HG03571 (cell line): ENCODE results near the gene CCDC88A.
A peak's percentile ranks its signal among the peaks of the same experiment; 100 is the strongest.
"Not testable (repeated sequence)": the region's sequence is repeated elsewhere in the genome, so short reads cannot be mapped to it uniquely, and the experiment has no call there.

Source experiments
- ATAC-seq: cut with Tn5 transposase; IDR thresholded peaks from one replicate; pipeline ENCODE4 v1.9.1; 2021; ENCODE audit not compliant: unreplicated experiment

Gene CCDC88A, protein sequence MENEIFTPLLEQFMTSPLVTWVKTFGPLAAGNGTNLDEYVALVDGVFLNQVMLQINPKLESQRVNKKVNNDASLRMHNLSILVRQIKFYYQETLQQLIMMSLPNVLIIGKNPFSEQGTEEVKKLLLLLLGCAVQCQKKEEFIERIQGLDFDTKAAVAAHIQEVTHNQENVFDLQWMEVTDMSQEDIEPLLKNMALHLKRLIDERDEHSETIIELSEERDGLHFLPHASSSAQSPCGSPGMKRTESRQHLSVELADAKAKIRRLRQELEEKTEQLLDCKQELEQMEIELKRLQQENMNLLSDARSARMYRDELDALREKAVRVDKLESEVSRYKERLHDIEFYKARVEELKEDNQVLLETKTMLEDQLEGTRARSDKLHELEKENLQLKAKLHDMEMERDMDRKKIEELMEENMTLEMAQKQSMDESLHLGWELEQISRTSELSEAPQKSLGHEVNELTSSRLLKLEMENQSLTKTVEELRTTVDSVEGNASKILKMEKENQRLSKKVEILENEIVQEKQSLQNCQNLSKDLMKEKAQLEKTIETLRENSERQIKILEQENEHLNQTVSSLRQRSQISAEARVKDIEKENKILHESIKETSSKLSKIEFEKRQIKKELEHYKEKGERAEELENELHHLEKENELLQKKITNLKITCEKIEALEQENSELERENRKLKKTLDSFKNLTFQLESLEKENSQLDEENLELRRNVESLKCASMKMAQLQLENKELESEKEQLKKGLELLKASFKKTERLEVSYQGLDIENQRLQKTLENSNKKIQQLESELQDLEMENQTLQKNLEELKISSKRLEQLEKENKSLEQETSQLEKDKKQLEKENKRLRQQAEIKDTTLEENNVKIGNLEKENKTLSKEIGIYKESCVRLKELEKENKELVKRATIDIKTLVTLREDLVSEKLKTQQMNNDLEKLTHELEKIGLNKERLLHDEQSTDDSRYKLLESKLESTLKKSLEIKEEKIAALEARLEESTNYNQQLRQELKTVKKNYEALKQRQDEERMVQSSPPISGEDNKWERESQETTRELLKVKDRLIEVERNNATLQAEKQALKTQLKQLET (N-terminal part only)

DNA sequence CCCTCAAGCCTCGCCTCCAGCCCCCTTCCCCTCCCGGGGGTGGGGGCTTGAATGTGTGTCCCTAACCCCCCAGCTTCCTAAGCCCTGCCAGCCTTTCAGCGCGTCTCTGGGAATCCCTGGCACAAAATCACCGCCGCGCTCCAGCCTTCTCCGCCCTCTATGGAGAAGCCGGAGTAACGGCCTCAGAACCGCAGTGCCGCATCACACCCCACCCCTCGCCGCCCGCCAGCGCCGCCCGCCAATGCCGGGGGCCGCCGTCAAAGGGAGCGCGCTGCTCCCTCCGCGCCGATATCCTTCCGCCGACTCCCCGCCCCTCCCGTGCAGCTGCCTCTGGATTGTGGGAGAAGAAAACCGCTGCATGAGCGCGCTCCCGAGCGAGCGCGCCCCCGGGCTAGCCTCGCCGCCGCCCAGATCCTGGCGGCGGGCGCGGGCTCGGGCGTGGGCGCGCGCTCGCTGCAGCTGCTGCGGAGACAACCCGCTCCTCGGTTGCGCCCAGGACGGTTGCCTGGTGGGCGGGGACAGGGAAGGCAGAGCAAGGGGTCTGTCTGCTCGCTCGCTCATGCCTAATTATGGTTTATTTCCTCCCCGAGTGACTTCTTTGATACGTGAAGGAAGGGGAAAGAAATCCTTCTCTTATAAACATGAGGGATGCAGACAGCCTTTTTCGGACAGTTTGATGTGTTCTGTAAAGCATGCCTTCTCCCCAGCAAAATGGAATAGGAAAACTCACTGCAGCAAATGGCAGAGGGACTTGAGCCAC, at the start of gene CCDC88A:
TSS of gene CCDC88A (minus strand) at position 178 of the 760 bp plus-strand sequence. CDS start 777 bp downstream, outside the sequence.
- ATAC-seq = peak; percentile 75

DNA sequence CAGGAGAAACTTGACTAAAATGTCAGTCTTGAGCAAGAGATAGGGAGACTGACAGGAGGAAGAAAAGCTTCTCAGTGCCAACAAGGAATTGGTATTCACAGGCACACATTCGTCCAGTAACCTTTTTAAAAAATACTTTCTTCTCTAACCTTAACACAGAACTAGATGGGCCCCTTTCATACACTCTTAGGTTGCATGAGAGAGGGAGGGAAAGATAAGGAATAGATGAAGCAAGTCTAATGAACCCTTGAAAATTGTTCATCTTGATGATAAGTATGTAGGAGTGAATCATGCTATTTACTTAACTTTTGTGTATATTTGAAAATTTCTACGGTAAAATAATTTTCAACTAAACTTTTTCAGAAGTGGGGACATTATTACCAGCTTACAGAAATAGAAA, 42.0 kb upstream of the CCDC88A start:
- no peak for ATAC-seq

DNA sequence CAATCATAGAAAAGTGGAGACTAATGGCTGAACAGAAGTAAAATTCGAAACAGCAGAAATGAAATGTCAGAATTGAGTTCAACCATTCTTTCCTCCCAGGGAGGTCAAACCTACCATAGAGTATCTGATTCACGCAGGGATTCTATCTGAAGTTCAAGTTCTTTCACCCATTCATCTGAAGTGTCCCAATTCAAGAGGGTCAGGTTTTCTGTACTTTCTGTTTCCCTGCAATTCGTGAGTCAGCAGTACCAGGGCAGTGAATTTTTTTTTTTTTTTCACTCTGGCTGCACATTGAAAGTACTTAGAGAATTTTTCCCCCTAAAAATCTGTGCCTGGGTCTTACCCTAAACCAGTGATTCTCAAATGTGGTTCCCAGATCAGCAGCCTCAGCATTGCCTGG, 40.9 kb upstream of the CCDC88A start:
- ATAC-seq = no peak

DNA sequence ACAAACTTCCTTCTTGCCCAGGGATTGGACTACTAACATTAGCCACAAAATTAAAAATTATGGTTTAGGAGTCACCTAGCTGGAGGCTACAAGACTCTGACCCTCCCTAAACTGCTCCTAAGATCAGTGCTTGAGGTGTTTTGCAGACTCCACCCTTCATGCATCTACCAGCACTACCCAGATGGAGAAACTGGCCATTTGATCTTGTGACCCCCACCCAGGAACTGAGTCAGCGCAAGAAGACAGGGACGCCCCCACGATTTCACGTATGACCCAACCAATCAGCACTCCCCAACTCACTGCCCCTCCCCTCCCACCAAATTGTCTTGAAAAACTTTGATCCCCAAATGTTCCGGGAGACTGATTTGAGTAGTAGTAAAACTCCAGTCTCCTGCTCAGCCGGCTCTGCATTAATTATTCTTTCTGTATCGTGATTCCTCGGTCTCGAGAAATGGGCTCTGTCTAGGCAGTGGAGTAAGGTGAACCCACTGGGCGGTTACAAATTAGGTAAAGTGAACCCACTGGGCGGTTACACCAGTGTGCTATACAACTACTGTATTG, 40.1 kb upstream of the CCDC88A start:
- ATAC-seq = no peak

DNA sequence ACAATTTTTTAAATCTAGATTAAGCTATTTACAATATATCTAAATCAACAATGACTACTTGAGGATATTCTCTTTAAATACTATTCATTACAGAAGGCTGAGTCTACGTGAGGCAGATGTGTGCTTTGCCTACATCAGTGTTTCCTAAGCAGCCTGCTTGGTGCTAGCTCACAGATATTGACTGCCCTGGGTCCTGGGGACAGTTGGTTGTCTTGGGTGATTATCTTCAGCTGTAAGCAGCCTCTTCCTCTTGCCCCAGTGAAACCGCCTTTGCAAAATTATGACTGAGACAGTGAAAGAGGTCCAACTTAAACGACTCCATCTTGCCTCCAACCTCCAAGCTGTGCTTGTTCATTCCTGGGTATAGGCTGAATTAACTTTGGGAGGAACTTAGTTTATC, 39.6 kb upstream of the CCDC88A start:
- ATAC-seq = no peak

DNA sequence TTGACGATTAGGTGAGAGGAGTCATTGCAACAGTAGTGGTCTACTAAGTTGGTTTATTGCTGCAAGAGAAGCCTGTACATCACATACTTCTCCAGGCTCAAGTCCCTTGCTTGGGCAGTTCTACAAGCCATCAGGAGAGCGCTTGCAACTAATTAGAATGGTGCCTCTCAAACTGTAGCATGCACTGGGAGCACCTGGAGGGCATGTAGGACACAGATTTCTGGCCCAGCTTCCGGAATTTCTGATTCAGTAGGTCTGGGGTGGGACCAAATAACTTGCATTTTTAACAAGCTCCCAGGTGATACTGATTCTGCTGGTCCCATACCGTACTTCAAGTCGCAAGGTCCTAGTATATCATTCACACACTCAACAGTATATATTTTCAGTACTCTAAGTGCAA, 34.5 kb upstream of the CCDC88A start:
- no peak for ATAC-seq

DNA sequence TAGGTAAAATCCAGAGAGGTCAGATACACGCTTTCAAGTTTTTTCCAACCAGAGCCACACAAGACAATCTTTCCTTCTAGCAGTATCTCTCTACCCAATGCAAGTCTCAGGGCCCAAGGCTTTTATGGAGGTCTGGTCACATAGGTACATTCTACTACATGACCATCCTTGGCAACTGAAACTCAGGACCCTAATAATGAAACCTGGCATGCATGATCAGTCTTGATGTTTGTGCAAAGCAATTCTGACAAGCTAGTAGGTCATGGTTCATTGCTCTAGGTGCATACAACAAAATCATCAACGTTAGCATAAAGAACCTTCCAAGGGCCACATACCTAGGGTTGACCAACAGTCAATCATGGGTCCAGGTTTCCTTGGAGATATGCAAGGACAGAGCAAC, 33.2 kb upstream of the CCDC88A start:
- no peak for ATAC-seq

DNA sequence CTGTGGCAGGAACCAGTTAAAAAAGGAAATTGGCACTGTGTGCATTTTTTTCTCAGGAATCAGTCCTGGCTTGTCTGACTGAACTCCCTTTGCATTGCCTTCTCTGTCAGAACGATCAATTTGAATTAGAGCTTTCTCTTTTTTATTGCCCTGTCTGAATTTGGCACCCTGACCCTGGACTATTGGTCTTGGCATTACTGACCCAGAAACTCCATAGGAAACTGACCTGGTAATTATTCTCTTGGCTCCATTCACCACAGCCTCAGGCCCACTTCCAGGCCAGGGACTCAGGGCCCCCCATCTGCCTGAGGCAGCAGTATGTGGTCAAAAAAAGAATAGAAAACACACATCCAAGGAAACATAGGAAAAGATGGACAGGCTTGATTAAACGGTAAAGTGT, 32.0 kb upstream of the CCDC88A start:
- ATAC-seq = no peak

DNA sequence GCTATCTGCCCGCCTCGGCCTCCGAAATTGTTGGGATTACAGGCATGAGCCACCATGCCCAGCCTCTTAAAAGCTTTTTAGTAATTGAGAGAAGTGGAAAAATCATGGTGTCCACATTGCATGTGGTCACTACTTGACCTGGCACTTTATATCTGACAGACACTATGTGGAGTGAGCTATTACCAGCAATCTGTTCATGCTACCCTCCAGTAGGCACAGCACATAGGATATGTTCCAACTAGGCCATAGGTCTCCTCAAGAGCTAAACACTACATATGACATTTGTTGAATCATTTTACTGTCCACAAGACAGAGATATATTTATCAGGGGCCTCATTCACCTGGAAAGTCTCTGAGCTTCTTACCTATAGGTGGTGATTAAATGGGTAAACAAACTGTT, 30.4 kb upstream of the CCDC88A start:
- not testable (repeated sequence) for ATAC-seq

DNA sequence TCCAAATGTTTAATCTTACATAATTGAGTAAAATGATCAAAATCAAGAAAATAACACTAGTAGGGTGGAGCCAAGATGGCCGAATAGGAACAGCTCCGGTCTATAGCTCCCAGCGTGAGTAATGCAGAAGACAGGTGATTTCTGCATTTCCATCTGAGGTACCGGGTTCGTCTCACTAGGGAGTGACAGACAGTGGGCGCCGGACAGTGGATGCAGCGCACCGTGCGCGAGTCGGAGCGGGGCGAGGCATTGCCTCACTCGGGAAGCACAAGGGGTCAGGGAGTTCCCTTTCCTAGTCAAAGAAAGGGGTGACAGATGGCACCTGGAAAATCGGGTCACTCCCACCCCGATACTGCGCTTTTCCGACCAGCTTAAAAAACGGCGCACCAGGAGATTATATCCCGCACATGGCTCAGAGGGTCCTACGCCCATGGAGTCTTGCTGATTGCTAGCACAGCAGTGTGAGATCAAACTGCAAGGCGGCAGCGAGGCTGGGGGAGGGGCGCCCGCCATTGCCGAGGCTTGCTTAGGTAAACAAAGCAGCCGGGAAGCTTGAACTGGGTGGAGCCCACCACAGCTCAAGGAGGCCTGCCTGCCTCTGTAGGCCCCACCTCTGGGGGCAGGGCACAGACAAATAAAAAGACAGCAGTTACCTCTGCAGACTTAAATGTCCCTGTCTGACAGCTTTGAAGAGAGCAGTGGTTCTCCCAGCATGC, 22.5 kb upstream of the CCDC88A start:
- not testable (repeated sequence) for ATAC-seq

DNA sequence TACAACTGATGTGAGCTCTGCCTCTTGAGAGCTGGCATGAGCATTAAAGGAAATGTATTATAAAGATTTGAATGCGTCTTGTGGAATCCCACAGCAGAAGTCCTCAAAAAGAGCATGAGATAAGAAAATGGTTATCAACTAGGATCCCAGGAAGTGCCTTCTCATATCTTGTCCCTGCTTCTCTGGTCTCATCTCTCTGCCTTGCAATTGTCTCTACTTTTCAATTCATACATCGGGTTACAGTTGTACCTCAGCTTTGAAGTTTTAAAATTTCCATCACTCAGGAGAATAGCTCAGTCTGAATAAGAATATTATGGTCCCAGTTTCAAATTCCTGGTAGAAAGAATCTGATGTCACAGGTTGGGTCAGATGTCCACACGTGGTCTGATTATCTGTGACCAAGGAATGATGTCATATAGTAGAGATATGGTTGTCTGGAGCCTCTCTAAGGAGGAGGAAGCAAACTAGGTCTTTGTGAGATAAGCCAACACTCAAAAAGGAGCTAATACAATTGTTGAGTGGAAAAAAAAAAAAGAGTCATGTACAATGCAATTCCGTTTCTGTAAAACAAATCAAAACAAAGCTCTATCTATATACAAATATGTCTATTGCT, 21.7 kb upstream of the CCDC88A start:
- no peak for ATAC-seq

DNA sequence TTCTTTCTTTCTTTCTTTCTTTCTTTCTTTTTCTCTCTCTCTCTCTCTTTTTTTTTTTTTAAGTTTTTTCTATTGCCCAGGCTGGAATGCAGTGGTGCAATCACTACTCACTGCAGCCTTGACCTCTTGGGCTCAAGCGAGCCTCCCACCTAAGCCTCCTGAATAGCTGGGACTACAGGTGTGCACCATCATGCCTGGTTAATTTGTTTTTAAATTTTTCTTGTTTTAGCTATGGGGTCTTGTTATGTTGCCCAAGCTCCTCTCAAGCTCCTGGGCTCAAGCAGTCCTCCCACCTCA, 19.4 kb upstream of the CCDC88A start:
- ATAC-seq = no peak

DNA sequence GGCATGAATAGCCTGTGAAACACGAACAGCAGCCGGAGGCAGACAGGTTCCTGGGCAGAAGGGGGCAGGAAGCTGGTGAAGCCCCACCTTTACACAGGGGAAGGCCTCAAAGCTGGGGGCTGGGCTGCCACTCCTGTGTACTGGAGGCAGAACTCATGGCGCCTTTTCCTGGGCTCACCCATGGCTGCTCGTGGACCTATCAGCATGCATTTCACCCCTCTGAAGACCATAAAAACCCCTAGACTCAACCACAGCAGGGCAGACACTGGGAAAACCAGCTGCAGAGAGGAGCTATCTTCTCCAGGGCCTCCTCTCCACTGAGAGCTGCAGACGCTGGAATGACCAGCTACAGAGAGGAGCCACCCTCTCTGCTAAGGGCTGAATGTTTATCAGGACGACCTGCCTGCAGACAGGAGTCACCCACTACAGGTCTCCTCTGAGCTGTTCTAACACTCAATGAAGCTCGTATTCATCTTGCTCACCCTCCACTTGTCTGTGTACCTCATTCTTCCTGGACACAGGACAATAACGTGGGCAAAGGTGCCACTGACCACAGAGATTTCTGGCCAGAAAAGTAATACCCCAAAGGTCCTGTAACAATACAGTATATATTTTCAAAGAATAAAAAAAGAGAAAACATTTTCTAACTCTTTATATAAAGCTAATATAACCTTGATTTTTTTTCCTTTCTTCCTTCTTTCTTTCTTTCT, 18.9 kb upstream of the CCDC88A start:
- ATAC-seq = no peak

DNA sequence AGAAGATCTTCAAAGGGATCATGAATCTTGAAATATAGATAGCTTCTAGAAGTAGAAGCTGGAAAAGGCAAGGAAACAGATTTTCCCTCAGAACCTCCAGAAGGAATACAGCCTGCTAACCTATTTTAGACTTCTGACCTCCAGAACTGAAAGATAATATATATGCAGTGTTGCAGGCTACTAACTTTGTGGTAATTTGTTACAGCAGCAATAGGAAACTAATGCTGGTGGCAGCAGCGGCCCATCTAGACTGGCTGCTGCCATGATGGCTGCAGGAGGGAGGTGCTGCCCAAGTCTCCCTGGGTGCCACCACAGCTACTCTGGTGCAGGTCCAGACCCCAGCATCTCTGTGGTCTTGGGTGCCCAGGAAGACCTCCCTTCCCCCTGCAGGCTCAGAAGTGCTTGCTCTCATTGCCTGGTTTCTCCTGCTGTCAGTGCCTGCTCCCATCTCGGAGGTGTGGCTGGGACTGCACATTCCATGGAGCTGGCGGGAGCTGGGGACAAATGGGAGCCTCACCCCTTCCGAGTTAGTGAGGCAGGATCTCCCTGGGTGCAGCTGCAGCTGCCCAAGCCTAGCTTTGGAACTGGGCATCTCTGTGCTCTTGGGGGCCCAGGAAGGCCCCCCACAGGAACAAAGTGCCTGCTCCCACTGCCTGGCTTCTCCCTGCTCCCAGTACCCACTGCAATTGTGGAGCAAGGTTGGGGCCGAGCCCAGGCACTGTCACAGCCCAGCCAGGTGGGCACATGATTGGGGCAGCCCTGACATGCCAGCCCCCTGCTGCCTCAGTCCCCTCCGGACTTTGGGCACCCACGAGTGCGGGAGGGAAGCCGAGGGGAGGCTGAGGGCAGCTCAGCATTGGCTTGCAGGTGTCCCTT, 18.1 kb upstream of the CCDC88A start:
- ATAC-seq = no peak

DNA sequence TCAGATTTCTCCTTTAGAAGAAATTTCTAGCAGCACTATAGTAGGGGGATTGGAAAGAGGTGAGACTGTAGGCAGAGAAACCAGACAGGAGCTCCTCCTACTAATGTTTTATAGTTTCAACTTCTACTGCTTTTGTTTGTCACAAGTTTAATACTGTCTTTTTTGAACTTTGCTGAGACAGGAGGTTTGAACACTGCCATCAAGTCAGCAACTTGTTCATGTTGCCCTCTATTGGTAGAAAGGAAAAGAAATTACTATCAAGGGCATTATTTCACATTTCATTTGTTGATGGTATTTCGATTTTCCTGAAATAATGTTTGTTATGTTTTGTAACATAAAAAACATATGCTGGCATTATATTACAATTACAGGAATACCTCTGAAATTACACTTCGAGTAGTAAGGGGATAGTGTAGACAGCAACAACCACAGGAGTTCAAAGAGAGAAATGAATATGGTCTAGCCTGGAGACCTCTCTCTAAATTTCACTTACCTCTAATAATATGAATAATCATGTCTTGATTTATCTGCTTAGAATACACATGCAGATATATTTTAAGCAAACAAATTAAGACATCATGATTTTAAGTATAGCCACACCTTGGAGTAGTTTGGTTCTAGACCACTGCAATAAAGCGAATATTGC, 12.4 kb upstream of the CCDC88A start:
- no peak for ATAC-seq

DNA sequence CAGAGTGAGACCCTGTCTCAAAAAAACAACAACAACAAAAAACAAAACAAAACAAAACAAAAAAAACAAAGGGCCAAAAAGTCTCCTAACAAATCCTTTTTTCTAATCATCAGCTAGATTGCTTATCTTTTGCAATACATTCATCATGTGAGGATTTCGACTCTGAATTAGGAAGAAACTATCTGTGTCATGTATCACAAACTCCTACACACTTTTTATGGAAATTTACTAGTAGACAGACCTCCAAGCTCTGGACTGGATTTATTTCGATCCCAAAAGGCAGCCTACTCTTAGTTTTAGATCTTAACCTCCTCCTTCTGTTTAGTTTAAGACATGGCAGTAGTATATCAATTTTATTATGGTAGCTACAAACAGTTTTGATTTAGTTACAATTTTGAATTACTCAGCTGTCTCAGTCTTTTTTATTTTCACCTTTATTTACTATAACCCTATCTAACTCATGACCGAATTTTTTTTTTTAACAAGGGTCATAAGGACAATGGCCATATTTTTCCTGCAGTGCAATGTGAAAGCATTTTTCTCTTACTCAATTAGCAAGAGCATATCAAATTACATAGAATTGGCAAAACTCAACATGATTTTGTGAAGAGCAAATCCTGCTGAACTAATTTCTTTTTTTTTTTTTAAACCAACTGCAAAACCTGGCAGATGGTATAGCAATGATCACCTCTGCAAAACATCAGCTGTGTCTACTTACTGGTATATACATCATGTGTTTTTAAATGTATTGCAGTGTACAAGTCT, 10.7 kb upstream of the CCDC88A start:
- ATAC-seq = no peak

DNA sequence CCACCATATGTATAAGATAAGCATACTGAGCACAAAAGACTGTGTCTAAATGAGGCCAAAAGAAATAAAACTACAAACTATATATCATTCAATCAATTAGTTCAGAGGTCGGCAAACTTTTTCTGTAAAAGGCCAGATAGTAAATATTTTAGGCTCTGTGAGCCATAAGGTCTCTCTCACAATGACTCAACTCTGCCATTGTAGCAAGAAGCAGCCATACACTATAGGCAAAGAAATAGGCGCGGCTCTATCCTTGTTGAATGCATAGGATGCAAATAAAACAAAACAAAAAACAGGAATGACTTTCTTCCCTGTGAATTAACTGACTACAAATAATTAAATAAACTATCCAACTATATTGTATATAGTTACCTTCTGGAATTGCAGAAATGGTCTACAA, 8.6 kb upstream of the CCDC88A start:
- ATAC-seq = no peak
